Breast epithelium (tissue), 3 donors: ENCODE data around the gene RBMS2.

Source experiments
- POLR2A ChIP-seq: fragments of 450-650 bp; IDR thresholded peaks from one replicate; pipeline ENCODE4 v1.6.1; 2016; ENCODE audit warnings: antibody characterized with exemption, mild to moderate bottlenecking, moderate library complexity
- POLR2AphosphoS5 ChIP-seq, 3 donors: sonication (generic); formaldehyde crosslinking; IDR thresholded peaks; one replicate each; pipeline ENCODE4 v1.6.1; 2017; ENCODE audit warnings: antibody characterized with exemption in 3 of 3
- TF ChIP-seq, protein P1 (sequence below), 3 donors: fragments of 450-650 bp; IDR thresholded peaks; one replicate each; pipeline ENCODE4 v1.5.1; 2016 to 2017; ENCODE audit warnings: antibody characterized with exemption in 3 of 3, mild to moderate bottlenecking in 3 of 3, moderate library complexity in 3 of 3

GRCh38 chr12:56551070-56551469 lies 29.4 kb downstream of the RBMS2 start:
- TF ChIP-seq POLR2A (no peak), POLR2AphosphoS5 (IDR thresholded peaks at IDR 0.05) (no peak)
- TF ChIP-seq, protein P1, sequence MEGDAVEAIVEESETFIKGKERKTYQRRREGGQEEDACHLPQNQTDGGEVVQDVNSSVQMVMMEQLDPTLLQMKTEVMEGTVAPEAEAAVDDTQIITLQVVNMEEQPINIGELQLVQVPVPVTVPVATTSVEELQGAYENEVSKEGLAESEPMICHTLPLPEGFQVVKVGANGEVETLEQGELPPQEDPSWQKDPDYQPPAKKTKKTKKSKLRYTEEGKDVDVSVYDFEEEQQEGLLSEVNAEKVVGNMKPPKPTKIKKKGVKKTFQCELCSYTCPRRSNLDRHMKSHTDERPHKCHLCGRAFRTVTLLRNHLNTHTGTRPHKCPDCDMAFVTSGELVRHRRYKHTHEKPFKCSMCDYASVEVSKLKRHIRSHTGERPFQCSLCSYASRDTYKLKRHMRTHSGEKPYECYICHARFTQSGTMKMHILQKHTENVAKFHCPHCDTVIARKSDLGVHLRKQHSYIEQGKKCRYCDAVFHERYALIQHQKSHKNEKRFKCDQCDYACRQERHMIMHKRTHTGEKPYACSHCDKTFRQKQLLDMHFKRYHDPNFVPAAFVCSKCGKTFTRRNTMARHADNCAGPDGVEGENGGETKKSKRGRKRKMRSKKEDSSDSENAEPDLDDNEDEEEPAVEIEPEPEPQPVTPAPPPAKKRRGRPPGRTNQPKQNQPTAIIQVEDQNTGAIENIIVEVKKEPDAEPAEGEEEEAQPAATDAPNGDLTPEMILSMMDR (IDR thresholded peaks at IDR 0.05), result no peak
